ENCODE data around the gene FXYD7. TPM values are rescaled to one million over a fixed set of nuclear protein-coding genes. Genes with fewer than 3 reads are reported as not detected.

Gene FXYD7
- total and polyA plus RNA-seq, 2 of the 13 experiments (the other 11 are each of a cell fraction or from before 2014, with no cell fraction given) = 0.55 TPM; not detected in 1

DNA sequence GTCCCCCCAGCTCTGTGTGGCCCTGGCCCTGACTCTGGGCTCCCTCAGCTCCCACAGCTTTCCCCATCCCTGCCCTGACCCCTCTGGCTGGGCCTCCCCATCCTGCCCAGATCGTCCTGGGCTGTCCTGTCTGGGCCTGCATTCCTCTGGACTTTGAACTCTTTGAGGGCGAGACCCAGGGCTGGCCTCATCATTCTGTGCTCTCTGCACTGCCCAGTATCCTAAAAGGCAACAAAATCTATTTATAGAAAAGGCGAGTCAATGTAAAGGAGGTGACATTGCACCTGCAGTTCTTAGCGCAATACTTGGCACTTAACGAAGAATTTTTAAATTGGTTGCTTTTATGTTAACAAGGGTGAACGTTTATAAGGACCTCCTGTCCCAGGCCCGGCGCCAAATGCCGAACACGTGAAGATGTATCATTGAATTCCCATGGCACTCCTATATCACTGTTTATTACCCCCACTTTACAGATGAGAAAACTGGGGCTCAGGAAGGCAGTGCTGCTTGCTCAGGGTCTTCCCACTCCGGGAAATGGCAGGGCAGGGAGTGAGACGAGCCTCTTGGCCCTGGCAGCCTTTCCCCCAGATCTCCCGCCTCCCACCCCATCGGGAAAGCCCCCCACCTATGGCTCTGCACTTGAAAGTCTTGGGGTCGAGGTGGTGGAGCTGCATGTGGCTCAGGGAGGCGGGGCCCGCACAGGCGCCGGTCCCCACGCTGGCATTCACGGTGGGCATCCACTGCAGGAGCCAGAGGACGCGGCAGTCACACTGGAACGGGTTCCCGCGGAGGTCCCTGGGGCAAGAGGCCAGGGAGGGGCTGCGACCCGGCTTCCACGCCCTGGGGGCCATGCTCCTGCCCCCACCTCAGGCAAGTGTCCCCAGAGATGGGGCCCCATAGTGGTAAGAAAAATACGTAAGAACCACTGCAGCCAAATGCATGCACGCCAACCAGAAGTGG lies 12.0 kb upstream of the FXYD7 start (continued):
- TF ChIP-seq, protein P1, sequence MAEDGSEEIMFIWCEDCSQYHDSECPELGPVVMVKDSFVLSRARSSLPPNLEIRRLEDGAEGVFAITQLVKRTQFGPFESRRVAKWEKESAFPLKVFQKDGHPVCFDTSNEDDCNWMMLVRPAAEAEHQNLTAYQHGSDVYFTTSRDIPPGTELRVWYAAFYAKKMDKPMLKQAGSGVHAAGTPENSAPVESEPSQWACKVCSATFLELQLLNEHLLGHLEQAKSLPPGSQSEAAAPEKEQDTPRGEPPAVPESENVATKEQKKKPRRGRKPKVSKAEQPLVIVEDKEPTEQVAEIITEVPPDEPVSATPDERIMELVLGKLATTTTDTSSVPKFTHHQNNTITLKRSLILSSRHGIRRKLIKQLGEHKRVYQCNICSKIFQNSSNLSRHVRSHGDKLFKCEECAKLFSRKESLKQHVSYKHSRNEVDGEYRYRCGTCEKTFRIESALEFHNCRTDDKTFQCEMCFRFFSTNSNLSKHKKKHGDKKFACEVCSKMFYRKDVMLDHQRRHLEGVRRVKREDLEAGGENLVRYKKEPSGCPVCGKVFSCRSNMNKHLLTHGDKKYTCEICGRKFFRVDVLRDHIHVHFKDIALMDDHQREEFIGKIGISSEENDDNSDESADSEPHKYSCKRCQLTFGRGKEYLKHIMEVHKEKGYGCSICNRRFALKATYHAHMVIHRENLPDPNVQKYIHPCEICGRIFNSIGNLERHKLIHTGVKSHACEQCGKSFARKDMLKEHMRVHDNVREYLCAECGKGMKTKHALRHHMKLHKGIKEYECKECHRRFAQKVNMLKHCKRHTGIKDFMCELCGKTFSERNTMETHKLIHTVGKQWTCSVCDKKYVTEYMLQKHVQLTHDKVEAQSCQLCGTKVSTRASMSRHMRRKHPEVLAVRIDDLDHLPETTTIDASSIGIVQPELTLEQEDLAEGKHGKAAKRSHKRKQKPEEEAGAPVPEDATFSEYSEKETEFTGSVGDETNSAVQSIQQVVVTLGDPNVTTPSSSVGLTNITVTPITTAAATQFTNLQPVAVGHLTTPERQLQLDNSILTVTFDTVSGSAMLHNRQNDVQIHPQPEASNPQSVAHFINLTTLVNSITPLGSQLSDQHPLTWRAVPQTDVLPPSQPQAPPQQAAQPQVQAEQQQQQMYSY (CRISPR knock-in tag; IDR thresholded peaks at IDR 0.05) = no peak
- TF ChIP-seq ZNF17 (CRISPR knock-in tag; IDR thresholded peaks at IDR 0.05) = no peak
- TF ChIP-seq FIP1L1 (IDR thresholded peaks at IDR 0.05; ENCODE audit: borderline replicate concordance, insufficient read depth, low read depth, low read length) = no peak
- no peak for TF ChIP-seq FOXP1 (IDR thresholded peaks at IDR 0.05)
- peak; percentile 66; the same call in 1 of the 2 replicates for TF ChIP-seq FOXP1 (CRISPR knock-in tag; IDR thresholded peaks at IDR 0.05)
- peak; percentile 92; the same call in 1 of the 2 replicates for TF ChIP-seq SNAI1 (CRISPR knock-in tag; IDR thresholded peaks at IDR 0.05; ENCODE audit: borderline replicate concordance)
- TF ChIP-seq ZNF703 (CRISPR knock-in tag; IDR thresholded peaks at IDR 0.05; ENCODE audit: borderline replicate concordance) = no peak
- TF ChIP-seq, protein P2, sequence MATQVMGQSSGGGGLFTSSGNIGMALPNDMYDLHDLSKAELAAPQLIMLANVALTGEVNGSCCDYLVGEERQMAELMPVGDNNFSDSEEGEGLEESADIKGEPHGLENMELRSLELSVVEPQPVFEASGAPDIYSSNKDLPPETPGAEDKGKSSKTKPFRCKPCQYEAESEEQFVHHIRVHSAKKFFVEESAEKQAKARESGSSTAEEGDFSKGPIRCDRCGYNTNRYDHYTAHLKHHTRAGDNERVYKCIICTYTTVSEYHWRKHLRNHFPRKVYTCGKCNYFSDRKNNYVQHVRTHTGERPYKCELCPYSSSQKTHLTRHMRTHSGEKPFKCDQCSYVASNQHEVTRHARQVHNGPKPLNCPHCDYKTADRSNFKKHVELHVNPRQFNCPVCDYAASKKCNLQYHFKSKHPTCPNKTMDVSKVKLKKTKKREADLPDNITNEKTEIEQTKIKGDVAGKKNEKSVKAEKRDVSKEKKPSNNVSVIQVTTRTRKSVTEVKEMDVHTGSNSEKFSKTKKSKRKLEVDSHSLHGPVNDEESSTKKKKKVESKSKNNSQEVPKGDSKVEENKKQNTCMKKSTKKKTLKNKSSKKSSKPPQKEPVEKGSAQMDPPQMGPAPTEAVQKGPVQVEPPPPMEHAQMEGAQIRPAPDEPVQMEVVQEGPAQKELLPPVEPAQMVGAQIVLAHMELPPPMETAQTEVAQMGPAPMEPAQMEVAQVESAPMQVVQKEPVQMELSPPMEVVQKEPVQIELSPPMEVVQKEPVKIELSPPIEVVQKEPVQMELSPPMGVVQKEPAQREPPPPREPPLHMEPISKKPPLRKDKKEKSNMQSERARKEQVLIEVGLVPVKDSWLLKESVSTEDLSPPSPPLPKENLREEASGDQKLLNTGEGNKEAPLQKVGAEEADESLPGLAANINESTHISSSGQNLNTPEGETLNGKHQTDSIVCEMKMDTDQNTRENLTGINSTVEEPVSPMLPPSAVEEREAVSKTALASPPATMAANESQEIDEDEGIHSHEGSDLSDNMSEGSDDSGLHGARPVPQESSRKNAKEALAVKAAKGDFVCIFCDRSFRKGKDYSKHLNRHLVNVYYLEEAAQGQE (IDR thresholded peaks at IDR 0.05; ENCODE audit: borderline replicate concordance in 1 of 2, low read depth in 1 of 2, low read length in 2 of 2) = no peak
- TF ChIP-seq ZNF350 (CRISPR knock-in tag; IDR thresholded peaks at IDR 0.05; ENCODE audit: borderline replicate concordance, low read depth) = no peak
- TF ChIP-seq CC2D1A (CRISPR knock-in tag; IDR thresholded peaks at IDR 0.05) = no peak
- TF ChIP-seq ZKSCAN1 (IDR thresholded peaks at IDR 0.05; ENCODE audit: low read length) = no peak
- TF ChIP-seq NAIF1 (CRISPR knock-in tag; IDR thresholded peaks at IDR 0.05; ENCODE audit: borderline replicate concordance) = no peak
- TF ChIP-seq MED13 (CRISPR knock-in tag; IDR thresholded peaks at IDR 0.05) = no peak
- TF ChIP-seq ZNF768 (CRISPR knock-in tag; IDR thresholded peaks at IDR 0.05) = no peak
- no peak for TF ChIP-seq TMF1 (CRISPR knock-in tag; IDR thresholded peaks at IDR 0.05; ENCODE audit: low read depth)
- TF ChIP-seq ZNF256 (CRISPR knock-in tag; conservative IDR thresholded peaks at IDR 0.05) = no peak
- no peak for TF ChIP-seq HNRNPK (IDR thresholded peaks at IDR 0.05; ENCODE audit: low read depth, low read length, poor library complexity, severe bottlenecking)
- TF ChIP-seq POLR2G (IDR thresholded peaks at IDR 0.05; ENCODE audit: low read depth, low read length) = no peak; the same call in 1 of the 2 replicates
- no peak for TF ChIP-seq CAMTA2 (CRISPR knock-in tag; IDR thresholded peaks at IDR 0.05; ENCODE audit: borderline replicate concordance)
- peak; percentile 64; the same call in 1 of the 2 replicates for TF ChIP-seq GATA4 (IDR thresholded peaks at IDR 0.05; ENCODE audit: borderline replicate concordance, low read depth)
- TF ChIP-seq GTF2F1 (IDR thresholded peaks at IDR 0.05; ENCODE audit: low read length) = no peak
- no peak for TF ChIP-seq KLF11 (CRISPR knock-in tag; IDR thresholded peaks at IDR 0.05)

Measured in HepG2 (cell line).